ENCODE data around the gene UBTD2.

The UBTD2 gene

DNA sequence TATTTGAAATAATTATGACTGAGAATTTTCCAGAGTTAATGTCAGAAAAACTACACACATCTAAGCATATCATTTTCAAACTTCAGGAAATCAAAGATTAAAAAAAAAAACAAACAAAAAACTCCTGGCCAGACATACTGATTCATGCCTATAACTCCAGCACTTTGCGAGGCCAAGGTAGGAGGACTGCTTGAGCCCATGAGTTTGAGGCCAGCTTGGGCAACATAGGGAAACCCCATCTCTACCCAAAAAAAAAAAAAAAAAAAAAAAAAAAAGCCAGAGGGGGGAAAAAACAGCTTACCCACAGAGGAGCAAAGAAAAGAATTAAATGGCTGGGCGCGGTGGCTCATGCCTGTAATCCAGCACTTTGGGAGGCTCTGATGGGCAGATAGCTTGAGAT lies 67.2 kb downstream of the UBTD2 start:
- ATAC-seq: no peak
- TF ChIP-seq GLIS3 (CRISPR knock-in tag; IDR thresholded peaks at IDR 0.05) (no peak), ZNF8 (CRISPR knock-in tag; IDR thresholded peaks at IDR 0.05) (no peak), OSR1 (CRISPR knock-in tag; IDR thresholded peaks at IDR 0.05) (no peak), ISL1 (CRISPR knock-in tag; IDR thresholded peaks at IDR 0.05) (no peak), BACH2 (CRISPR knock-in tag; IDR thresholded peaks at IDR 0.05; ENCODE audit: borderline replicate concordance) (no peak)

DNA sequence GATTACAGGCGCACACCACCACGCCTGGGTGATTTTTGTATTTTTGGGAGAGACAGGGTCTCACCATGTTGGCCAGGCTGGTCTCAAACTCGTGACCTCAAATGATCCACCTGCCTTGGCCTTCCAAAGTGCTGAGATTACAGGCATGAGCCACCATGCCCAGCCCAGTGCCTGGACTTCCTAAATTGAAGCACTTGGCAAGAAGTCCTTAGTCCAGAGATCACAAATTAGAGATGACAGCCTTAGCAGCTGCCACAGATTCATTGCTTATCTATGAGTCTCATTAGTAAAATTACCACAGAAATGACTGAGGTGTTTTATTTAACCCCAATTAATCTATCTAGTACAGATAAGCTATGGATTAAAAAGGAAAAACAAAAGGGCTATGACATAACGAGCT lies 70.4 kb downstream of the UBTD2 start:
- no peak for ATAC-seq
- TF ChIP-seq, protein P1, sequence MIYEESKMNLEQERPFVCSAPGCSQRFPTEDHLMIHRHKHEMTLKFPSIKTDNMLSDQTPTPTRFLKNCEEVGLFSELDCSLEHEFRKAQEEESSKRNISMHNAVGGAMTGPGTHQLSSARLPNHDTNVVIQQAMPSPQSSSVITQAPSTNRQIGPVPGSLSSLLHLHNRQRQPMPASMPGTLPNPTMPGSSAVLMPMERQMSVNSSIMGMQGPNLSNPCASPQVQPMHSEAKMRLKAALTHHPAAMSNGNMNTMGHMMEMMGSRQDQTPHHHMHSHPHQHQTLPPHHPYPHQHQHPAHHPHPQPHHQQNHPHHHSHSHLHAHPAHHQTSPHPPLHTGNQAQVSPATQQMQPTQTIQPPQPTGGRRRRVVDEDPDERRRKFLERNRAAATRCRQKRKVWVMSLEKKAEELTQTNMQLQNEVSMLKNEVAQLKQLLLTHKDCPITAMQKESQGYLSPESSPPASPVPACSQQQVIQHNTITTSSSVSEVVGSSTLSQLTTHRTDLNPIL (CRISPR knock-in tag; IDR thresholded peaks at IDR 0.05; ENCODE audit: low read depth): no peak
- TF ChIP-seq, protein P2, sequence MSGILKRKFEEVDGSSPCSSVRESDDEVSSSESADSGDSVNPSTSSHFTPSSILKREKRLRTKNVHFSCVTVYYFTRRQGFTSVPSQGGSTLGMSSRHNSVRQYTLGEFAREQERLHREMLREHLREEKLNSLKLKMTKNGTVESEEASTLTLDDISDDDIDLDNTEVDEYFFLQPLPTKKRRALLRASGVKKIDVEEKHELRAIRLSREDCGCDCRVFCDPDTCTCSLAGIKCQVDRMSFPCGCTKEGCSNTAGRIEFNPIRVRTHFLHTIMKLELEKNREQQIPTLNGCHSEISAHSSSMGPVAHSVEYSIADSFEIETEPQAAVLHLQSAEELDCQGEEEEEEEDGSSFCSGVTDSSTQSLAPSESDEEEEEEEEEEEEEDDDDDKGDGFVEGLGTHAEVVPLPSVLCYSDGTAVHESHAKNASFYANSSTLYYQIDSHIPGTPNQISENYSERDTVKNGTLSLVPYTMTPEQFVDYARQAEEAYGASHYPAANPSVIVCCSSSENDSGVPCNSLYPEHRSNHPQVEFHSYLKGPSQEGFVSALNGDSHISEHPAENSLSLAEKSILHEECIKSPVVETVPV (CRISPR knock-in tag; IDR thresholded peaks at IDR 0.05): no peak
- TF ChIP-seq RARB (CRISPR knock-in tag; IDR thresholded peaks at IDR 0.05): no peak
- TF ChIP-seq ZFP30 (CRISPR knock-in tag; IDR thresholded peaks at IDR 0.05): no peak
- TF ChIP-seq BACH2 (CRISPR knock-in tag; IDR thresholded peaks at IDR 0.05; ENCODE audit: borderline replicate concordance): no peak
- no peak for TF ChIP-seq ZNF565 (CRISPR knock-in tag; conservative IDR thresholded peaks at IDR 0.05; ENCODE audit: low read depth)
- TF ChIP-seq TOX (CRISPR knock-in tag; IDR thresholded peaks at IDR 0.05; ENCODE audit: borderline replicate concordance): no peak
- TF ChIP-seq OSR1 (CRISPR knock-in tag; IDR thresholded peaks at IDR 0.05): no peak
- no peak for TF ChIP-seq ZC3H10 (CRISPR knock-in tag; IDR thresholded peaks at IDR 0.05)
- no peak for TF ChIP-seq SNAI2 (CRISPR knock-in tag; IDR thresholded peaks at IDR 0.05)
- TF ChIP-seq, protein P3, sequence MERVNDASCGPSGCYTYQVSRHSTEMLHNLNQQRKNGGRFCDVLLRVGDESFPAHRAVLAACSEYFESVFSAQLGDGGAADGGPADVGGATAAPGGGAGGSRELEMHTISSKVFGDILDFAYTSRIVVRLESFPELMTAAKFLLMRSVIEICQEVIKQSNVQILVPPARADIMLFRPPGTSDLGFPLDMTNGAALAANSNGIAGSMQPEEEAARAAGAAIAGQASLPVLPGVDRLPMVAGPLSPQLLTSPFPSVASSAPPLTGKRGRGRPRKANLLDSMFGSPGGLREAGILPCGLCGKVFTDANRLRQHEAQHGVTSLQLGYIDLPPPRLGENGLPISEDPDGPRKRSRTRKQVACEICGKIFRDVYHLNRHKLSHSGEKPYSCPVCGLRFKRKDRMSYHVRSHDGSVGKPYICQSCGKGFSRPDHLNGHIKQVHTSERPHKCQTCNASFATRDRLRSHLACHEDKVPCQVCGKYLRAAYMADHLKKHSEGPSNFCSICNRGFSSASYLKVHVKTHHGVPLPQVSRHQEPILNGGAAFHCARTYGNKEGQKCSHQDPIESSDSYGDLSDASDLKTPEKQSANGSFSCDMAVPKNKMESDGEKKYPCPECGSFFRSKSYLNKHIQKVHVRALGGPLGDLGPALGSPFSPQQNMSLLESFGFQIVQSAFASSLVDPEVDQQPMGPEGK (CRISPR knock-in tag; IDR thresholded peaks at IDR 0.05; ENCODE audit: borderline replicate concordance): no peak

DNA sequence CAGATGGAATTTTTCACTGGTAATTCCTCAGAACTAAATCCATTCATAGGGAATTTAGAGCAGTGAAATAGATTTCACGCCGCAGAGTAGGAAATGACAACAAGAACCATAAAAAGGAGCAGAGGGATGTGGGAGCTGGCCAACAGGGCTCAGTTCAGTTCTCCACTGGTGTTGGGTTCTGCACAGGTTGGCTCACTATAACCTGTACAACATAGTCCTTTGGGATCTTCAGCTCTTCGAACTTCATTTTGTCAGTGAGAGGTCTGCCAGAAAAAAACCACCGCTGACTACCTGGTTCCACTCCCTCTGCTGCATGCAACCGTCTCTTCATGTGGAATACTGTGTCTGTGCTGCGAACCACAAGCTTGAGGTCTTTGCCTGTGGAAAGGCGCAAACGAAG lies 71.9 kb downstream of the UBTD2 start:
- TF ChIP-seq, protein P3 (CRISPR knock-in tag; IDR thresholded peaks at IDR 0.05; ENCODE audit: borderline replicate concordance): no peak
- TF ChIP-seq BACH2 (CRISPR knock-in tag; IDR thresholded peaks at IDR 0.05; ENCODE audit: borderline replicate concordance): no peak
- TF ChIP-seq, protein P1 (CRISPR knock-in tag; IDR thresholded peaks at IDR 0.05; ENCODE audit: low read depth): no peak
- no peak for TF ChIP-seq ESRRG (CRISPR knock-in tag; IDR thresholded peaks at IDR 0.05)
- TF ChIP-seq ISL1 (CRISPR knock-in tag; IDR thresholded peaks at IDR 0.05): no peak
- TF ChIP-seq, protein P4, sequence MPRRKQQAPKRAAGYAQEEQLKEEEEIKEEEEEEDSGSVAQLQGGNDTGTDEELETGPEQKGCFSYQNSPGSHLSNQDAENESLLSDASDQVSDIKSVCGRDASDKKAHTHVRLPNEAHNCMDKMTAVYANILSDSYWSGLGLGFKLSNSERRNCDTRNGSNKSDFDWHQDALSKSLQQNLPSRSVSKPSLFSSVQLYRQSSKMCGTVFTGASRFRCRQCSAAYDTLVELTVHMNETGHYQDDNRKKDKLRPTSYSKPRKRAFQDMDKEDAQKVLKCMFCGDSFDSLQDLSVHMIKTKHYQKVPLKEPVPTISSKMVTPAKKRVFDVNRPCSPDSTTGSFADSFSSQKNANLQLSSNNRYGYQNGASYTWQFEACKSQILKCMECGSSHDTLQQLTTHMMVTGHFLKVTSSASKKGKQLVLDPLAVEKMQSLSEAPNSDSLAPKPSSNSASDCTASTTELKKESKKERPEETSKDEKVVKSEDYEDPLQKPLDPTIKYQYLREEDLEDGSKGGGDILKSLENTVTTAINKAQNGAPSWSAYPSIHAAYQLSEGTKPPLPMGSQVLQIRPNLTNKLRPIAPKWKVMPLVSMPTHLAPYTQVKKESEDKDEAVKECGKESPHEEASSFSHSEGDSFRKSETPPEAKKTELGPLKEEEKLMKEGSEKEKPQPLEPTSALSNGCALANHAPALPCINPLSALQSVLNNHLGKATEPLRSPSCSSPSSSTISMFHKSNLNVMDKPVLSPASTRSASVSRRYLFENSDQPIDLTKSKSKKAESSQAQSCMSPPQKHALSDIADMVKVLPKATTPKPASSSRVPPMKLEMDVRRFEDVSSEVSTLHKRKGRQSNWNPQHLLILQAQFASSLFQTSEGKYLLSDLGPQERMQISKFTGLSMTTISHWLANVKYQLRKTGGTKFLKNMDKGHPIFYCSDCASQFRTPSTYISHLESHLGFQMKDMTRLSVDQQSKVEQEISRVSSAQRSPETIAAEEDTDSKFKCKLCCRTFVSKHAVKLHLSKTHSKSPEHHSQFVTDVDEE (CRISPR knock-in tag; IDR thresholded peaks at IDR 0.05): no peak
- TF ChIP-seq, protein P2 (CRISPR knock-in tag; IDR thresholded peaks at IDR 0.05): no peak
- TF ChIP-seq ZFP3 (CRISPR knock-in tag; IDR thresholded peaks at IDR 0.05): no peak
- TF ChIP-seq GLIS3 (CRISPR knock-in tag; IDR thresholded peaks at IDR 0.05): no peak
- TF ChIP-seq ZNF70 (CRISPR knock-in tag; IDR thresholded peaks at IDR 0.05): no peak
- TF ChIP-seq ZNF8 (CRISPR knock-in tag; IDR thresholded peaks at IDR 0.05): no peak
- no peak for ATAC-seq
